ENCODE data around the gene CHMP4B.

- TF ChIP-seq CTCF (IDR thresholded peaks at IDR 0.05) (no peak), POLR2AphosphoS5 (IDR thresholded peaks at IDR 0.05; ENCODE audit: low read depth, low read length) (no peak), TCF7L2 (IDR thresholded peaks at IDR 0.05; ENCODE audit: low read depth, low read length) (no peak)
Measured at GRCh38 chr20:33893314-33893713, 82.2 kb downstream of the CHMP4B start.
